RWPE2 (cell line): ENCODE data around the gene PNMA5.

Experiments used
- ATAC-seq: fragments of 200-7000 bp; cut with Tn5 transposase; 3 replicates; pipeline ENCODE4 v1.9.1; 2021; ENCODE audit warnings: low read depth
- DNase-seq: peaks from one replicate; pipeline ENCODE4 v3.0.0-alpha.2; 2020; ENCODE audit warnings: low spot score
- H3K27ac ChIP-seq: fragments of 450-650 bp; 2 replicates; pipeline ENCODE4 v1.5.1; 2017; ENCODE audit warnings: mild to moderate bottlenecking; ENCODE audit not compliant: poor library complexity, severe bottlenecking
- H3K27me3 ChIP-seq: fragments of 250-450 bp; sonication (Bioruptor Pico); 2 replicates; pipeline ENCODE4 v1.5.1; 2021; ENCODE audit warnings: mild to moderate bottlenecking, moderate library complexity; ENCODE audit not compliant: insufficient read depth, poor library complexity, severe bottlenecking
- H3K36me3 ChIP-seq: fragments of 250-450 bp; sonication (Bioruptor Pico); 2 replicates; pipeline ENCODE4 v1.5.1; 2020; ENCODE audit warnings: low read depth, mild to moderate bottlenecking, moderate library complexity
- H3K4me1 ChIP-seq: fragments of 250-450 bp; sonication (Bioruptor Pico); 2 replicates; pipeline ENCODE4 v1.5.1; 2021; ENCODE audit warnings: mild to moderate bottlenecking, moderate library complexity; ENCODE audit not compliant: insufficient read depth, poor library complexity, severe bottlenecking
- H3K4me3 ChIP-seq: fragments of 250-450 bp; sonication (Bioruptor Pico); 2 replicates; pipeline ENCODE4 v1.5.1; 2021; ENCODE audit warnings: mild to moderate bottlenecking, moderate library complexity; ENCODE audit not compliant: severe bottlenecking
- H3K9me3 ChIP-seq: fragments of 250-450 bp; sonication (Bioruptor Pico); 2 replicates; pipeline ENCODE4 v1.5.1; 2021; ENCODE audit warnings: mild to moderate bottlenecking, moderate library complexity; ENCODE audit not compliant: severe bottlenecking
- CTCF ChIP-seq: fragments of 450-650 bp; IDR thresholded peaks from one replicate; pipeline ENCODE4 v1.5.1; 2017; ENCODE audit warnings: mild to moderate bottlenecking, moderate library complexity; ENCODE audit not compliant: poor library complexity, severe bottlenecking

The PNMA5 gene

GRCh38 chrX:152959626-152960025 is 34.3 kb downstream of the PNMA5 start:
- DNase-seq (no peak), ATAC-seq (no peak)
- no peaks in the 10 kb centered on the region for H3K9me3 ChIP-seq
- no peaks in the 10 kb centered on the region for H3K27me3 ChIP-seq
- TF ChIP-seq CTCF, result no peak
- H3K27ac ChIP-seq, result no peak overlapping the region
- H3K4me1 ChIP-seq, result peaks cover 3% of the 10 kb centered on the region
- H3K4me3 ChIP-seq, result no peak overlapping the region
- H3K36me3 ChIP-seq, result peaks cover 21% of the 10 kb centered on the region

DNA sequence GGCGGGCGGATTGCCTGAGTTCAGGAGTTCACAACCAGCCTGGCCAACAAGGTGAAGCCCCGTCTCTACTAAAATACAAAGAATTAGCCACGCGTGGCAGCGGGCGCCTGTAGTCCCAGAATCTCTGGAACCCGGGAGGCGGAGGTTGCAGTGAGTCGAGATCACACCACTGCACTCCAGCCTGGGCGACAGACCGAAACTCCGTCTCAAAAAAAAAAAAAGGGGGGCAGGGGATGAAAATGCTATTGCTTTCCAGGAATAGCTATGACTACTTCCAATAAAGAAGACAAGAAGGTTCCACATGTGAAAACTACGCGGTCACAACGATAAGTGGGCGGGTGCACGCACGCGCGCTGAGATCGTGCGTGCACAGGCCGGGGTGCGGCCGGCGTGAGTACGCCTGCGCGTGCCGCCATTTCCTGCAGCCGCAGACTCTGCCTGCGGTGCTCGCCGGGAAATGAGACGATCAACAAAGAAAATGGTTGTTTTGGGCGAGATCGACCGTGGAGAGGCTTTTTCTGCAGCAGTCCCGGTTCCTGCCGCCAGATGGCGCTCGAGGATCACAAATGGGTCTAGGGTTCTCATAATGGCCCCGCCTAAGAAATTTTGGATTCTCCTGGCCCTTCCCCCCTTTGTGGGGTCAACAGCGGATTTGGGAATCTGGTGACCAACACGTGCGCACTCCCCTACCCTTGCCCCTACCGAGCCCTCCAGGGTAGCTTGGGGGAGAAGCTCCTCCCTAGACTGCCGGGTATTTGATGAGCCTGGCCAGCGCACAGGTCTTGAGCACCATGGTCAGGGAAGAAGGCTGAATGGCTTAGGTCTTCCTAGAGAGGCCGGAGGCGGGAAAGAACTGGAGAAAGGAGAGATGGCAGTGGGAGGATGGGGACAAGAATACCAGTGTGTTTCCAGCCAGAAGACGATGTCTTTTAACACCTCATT is 35.1 kb downstream of the PNMA5 start:
- no peaks in the 10 kb centered on the region for H3K27me3 ChIP-seq
- ATAC-seq (peak; percentile 96), DNase-seq (peak; percentile 55)
- H3K36me3 ChIP-seq, result peaks cover 21% of the 10 kb centered on the region
- H3K4me3 ChIP-seq, result peak overlapping the region; percentile 16
- no peaks in the 10 kb centered on the region for H3K9me3 ChIP-seq
- TF ChIP-seq CTCF, result peak; percentile 70
- peak overlapping the region; percentile 20 for H3K27ac ChIP-seq
- H3K4me1 ChIP-seq, result peaks cover 3% of the 10 kb centered on the region

GRCh38 chrX:152958047-152958446 is 35.9 kb downstream of the PNMA5 start:
- no peaks in the 10 kb centered on the region for H3K9me3 ChIP-seq
- no peak for ATAC-seq

GRCh38 chrX:152950786-152951185 is 43.1 kb downstream of the PNMA5 start:
- DNase-seq, result no peak
- Histone ChIP-seq H3K27me3 (no peaks in the 10 kb centered on the region), H3K9me3 (no peaks in the 10 kb centered on the region), H3K36me3 (peaks cover 19% of the 10 kb centered on the region), H3K4me3 (no peak overlapping the region), H3K4me1 (no peaks in the 10 kb centered on the region), H3K27ac (no peak overlapping the region)
- ATAC-seq, result no peak
- TF ChIP-seq CTCF, result no peak

More at GRCh38 chrX:152958047-152958446, 35.9 kb downstream of the PNMA5 start:
- H3K36me3 ChIP-seq, result peaks cover 21% of the 10 kb centered on the region
- peak overlapping the region; percentile 20 for H3K27ac ChIP-seq
- DNase-seq, result no peak
- no peaks in the 10 kb centered on the region for H3K27me3 ChIP-seq
- peak overlapping the region; percentile 16 for H3K4me3 ChIP-seq
- H3K4me1 ChIP-seq, result peaks cover 3% of the 10 kb centered on the region
- TF ChIP-seq CTCF, result no peak

GRCh38 chrX:152949114-152949513 is 44.8 kb downstream of the PNMA5 start:
- ATAC-seq (no peak), DNase-seq (no peak)
- no peak for TF ChIP-seq CTCF
- no peaks in the 10 kb centered on the region for H3K27me3 ChIP-seq
- H3K4me1 ChIP-seq, result no peaks in the 10 kb centered on the region
- H3K27ac ChIP-seq, result no peak overlapping the region
- H3K4me3 ChIP-seq, result no peak overlapping the region
- peaks cover 28% of the 10 kb centered on the region for H3K36me3 ChIP-seq
- H3K9me3 ChIP-seq, result no peaks in the 10 kb centered on the region
